HEK293 (cell line): ENCODE data around the gene ROBO4.

Experiments used
- CTCF ChIA-PET: fragments of 350-600 bp; formaldehyde crosslinking; extraction: SDS; loops from one replicate; lab custom pipeline; 2021; ENCODE audit warnings: antibody characterized with exemption; lab: Yijun Ruan, JAX
- POLR2A ChIA-PET: fragments of 300-600 bp; formaldehyde crosslinking; extraction: SDS; loops from one replicate; lab custom pipeline; 2020; ENCODE audit warnings: antibody characterized with exemption, inconsistent platforms; lab: Yijun Ruan, JAX
- H3K27ac ChIP-seq: fragments of 200-500 bp; sonication (Bioruptor generic); 2 replicates; pipeline ENCODE4 v1.5.1; 2014; ENCODE audit warnings: low read depth, low read length, control low read depth, inconsistent platforms; ENCODE audit errors: extremely low read depth
- H3K36me3 ChIP-seq, 2 experiments: fragments of 200-500 bp in 1 of 2; sonication (Bioruptor generic) in 1 of 2; 1 replicate in 1 of 2; 2 replicates in 1 of 2; pipeline ENCODE4 v1.5.1; 2014 to 2017; ENCODE audit warnings: inconsistent platforms in 2 of 2, low read length in 2 of 2; ENCODE audit not compliant: control insufficient read depth in 2 of 2, insufficient read depth in 1 of 2
- H3K4me1 ChIP-seq: fragments of 200-500 bp; sonication (Bioruptor generic); 2 replicates; pipeline ENCODE4 v1.5.1; 2014; ENCODE audit warnings: mild to moderate bottlenecking, low read length, inconsistent platforms; ENCODE audit not compliant: control insufficient read depth, insufficient read depth
- H3K4me3 ChIP-seq: 2 replicates; pipeline ENCODE4 v1.5.1; 2011; ENCODE audit warnings: low read depth, mild to moderate bottlenecking, control low read depth, low read length, moderate library complexity
- H3K9me3 ChIP-seq: fragments of 200-500 bp; sonication (Bioruptor generic); 2 replicates; pipeline ENCODE4 v1.5.1; 2014; ENCODE audit warnings: low read depth, low read length, inconsistent platforms; ENCODE audit not compliant: control insufficient read depth, insufficient read depth
- BCL11A ChIP-seq: fragments of 450-650 bp; formaldehyde crosslinking; IDR thresholded peaks from 2 replicates; pipeline ENCODE4 v1.5.1; 2016; ENCODE audit warnings: low read depth, missing biosample characterization, missing genetic modification characterization
- BCL11B ChIP-seq: fragments of 450-650 bp; formaldehyde crosslinking; IDR thresholded peaks from 2 replicates; pipeline ENCODE4 v1.5.1; 2016; ENCODE audit warnings: low read depth, missing biosample characterization, missing genetic modification characterization
- EGR2 ChIP-seq: fragments of 450-650 bp; formaldehyde crosslinking; IDR thresholded peaks from 2 replicates; pipeline ENCODE4 v1.5.1; 2016; ENCODE audit warnings: low read depth, missing biosample characterization, missing genetic modification characterization
- KLF10 ChIP-seq: fragments of 450-650 bp; IDR thresholded peaks from 2 replicates; pipeline ENCODE4 v1.5.1; 2018; ENCODE audit warnings: missing biosample characterization, mild to moderate bottlenecking, missing genetic modification characterization
- PATZ1 ChIP-seq: fragments of 450-650 bp; formaldehyde crosslinking; IDR thresholded peaks from 2 replicates; pipeline ENCODE4 v1.5.1; 2016; ENCODE audit warnings: missing biosample characterization, missing genetic modification characterization
- PRDM1 ChIP-seq: fragments of 450-650 bp; formaldehyde crosslinking; IDR thresholded peaks from 2 replicates; pipeline ENCODE4; 2016; ENCODE audit warnings: missing biosample characterization, missing genetic modification characterization
- PRDM10 ChIP-seq: fragments of 450-650 bp; formaldehyde crosslinking; IDR thresholded peaks from 2 replicates; pipeline ENCODE4 v1.5.1; 2016; ENCODE audit warnings: missing biosample characterization, missing genetic modification characterization
- SP3 ChIP-seq: fragments of 450-650 bp; formaldehyde crosslinking; IDR thresholded peaks from 2 replicates; pipeline ENCODE4 v1.5.1; 2016; ENCODE audit warnings: missing biosample characterization, missing genetic modification characterization
- ZBTB48 ChIP-seq: fragments of 450-650 bp; formaldehyde crosslinking; IDR thresholded peaks from 2 replicates; pipeline ENCODE4 v1.5.1; 2016; ENCODE audit warnings: missing biosample characterization, missing genetic modification characterization
- ZFHX2 ChIP-seq: fragments of 450-650 bp; formaldehyde crosslinking; conservative IDR thresholded peaks from 2 replicates; pipeline ENCODE4 v1.5.1; 2016; ENCODE audit warnings: missing biosample characterization, missing genetic modification characterization
- ZFP41 ChIP-seq: fragments of 450-650 bp; formaldehyde crosslinking; IDR thresholded peaks from 2 replicates; pipeline ENCODE4 v1.5.1; 2016; ENCODE audit warnings: missing biosample characterization, missing genetic modification characterization, borderline replicate concordance
- ZIC2 ChIP-seq: fragments of 450-650 bp; formaldehyde crosslinking; IDR thresholded peaks from 2 replicates; pipeline ENCODE4 v1.5.1; 2016; ENCODE audit warnings: missing biosample characterization, missing genetic modification characterization
- ZNF214 ChIP-seq: fragments of 450-650 bp; formaldehyde crosslinking; IDR thresholded peaks from 2 replicates; pipeline ENCODE4 v1.5.1; 2017; ENCODE audit warnings: missing biosample characterization, mild to moderate bottlenecking, missing genetic modification characterization, borderline replicate concordance
- ZNF423 ChIP-seq: fragments of 450-650 bp; formaldehyde crosslinking; IDR thresholded peaks from 2 replicates; pipeline ENCODE4 v1.5.1; 2016; ENCODE audit warnings: missing biosample characterization, missing genetic modification characterization
- ZNF580 ChIP-seq: fragments of 450-650 bp; formaldehyde crosslinking; IDR thresholded peaks from 2 replicates; pipeline ENCODE4 v1.5.1; 2016; ENCODE audit warnings: missing biosample characterization, missing genetic modification characterization
- ZNF664 ChIP-seq: fragments of 450-650 bp; formaldehyde crosslinking; IDR thresholded peaks from 2 replicates; pipeline ENCODE4 v1.5.1; 2016; ENCODE audit warnings: missing biosample characterization, missing genetic modification characterization
- ZSCAN18 ChIP-seq: fragments of 450-650 bp; formaldehyde crosslinking; IDR thresholded peaks from 2 replicates; pipeline ENCODE4 v1.5.1; 2016; ENCODE audit warnings: missing biosample characterization, missing genetic modification characterization

Gene ROBO4

GRCh38 chr11:124935548-124936514 lies 38.2 kb upstream of the ROBO4 start, which contains the start of gene HEPACAM:
Gene HEPACAM (minus strand): TSS chr11:124936047. CDS start chr11:124936006, 41 bp downstream.
- H3K36me3 ChIP-seq = no peaks in the 10 kb centered on the region
- no peaks in the 10 kb centered on the region for H3K4me1 ChIP-seq
- ChIA-PET POLR2A (no interaction called here), CTCF (interaction anchor here (0.9 to 1.4 kb wide), 7 partner anchors 8 to 634 kb away, joined by 3 to 6 read pairs (median 4); no protein-coding TSS in a partner anchor)
- no peak within 1 kb of the TSS for H3K27ac ChIP-seq
- no peak within 1 kb of the TSS for H3K4me3 ChIP-seq
- H3K9me3 ChIP-seq = no peaks in the 10 kb centered on the region
- no peak for TF ChIP-seq ZNF580
- TF ChIP-seq PRDM1 (tag by site-specific recombination) = no peak
- TF ChIP-seq PRDM10 (tag by site-specific recombination) = no peak
- no peak for TF ChIP-seq ZIC2 (tag by site-specific recombination)
- no peak for TF ChIP-seq ZFP41 (tag by site-specific recombination)
- TF ChIP-seq BCL11A (tag by site-specific recombination) = no peak
- no peak for TF ChIP-seq SP3 (tag by site-specific recombination)
- TF ChIP-seq ZNF664 (tag by site-specific recombination) = no peak
- TF ChIP-seq KLF10 (tag by site-specific recombination) = no peak
- no peak for TF ChIP-seq ZNF214 (tag by site-specific recombination)
- no peak for TF ChIP-seq BCL11B (tag by site-specific recombination)
- TF ChIP-seq ZBTB48 (tag by site-specific recombination) = no peak
- no peak for TF ChIP-seq ZNF423
- no peak for TF ChIP-seq ZSCAN18

- POLR2A ChIA-PET = no interaction called here
- peak; percentile 96 for TF ChIP-seq EGR2 (tag by site-specific recombination)
- no peak for TF ChIP-seq PATZ1 (tag by site-specific recombination)
- TF ChIP-seq ZFHX2 = peak; percentile 97
- Histone ChIP-seq H3K4me3 (no peak overlapping the region), H3K9me3 (no peaks in the 10 kb centered on the region), H3K36me3 (no peaks in the 10 kb centered on the region), H3K4me1 (no peaks in the 10 kb centered on the region), H3K27ac (no peak overlapping the region)
- CTCF ChIA-PET = interaction anchor here (0.7 to 1.4 kb wide), 8 partner anchors 8 to 635 kb away, joined by 3 to 4 read pairs (median 3); no protein-coding TSS in a partner anchor
These were observed 37.3 kb upstream of the ROBO4 start for GRCh38 chr11:124934862-124935547.
